ENCODE results near the gene CDH4.
A peak's percentile ranks its signal among the peaks of the same experiment; 100 is the strongest.

The CDH4 gene

GRCh38 chr20:61881416-61881815 is 629.4 kb downstream of the CDH4 start:
- no peak for DNase-seq

DNA sequence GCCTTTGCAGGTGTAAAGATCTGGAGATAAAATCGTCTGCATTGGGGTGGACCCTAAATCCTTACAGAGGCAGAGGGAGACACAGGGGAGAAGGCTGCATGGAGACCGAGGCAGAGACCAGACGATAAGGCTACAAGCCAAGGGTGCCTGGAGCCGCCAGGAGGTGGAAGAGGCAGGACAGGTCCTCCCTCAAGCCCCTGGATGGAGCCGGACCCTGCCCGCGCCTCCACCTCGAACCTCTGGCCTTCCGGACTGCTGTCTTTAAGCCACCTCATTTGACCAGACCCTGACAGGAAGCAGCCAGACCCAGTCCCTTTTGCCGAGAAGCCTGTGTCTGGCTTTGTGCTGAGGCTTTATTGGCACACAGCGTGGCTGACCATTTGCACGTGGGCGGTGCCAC is 629.8 kb downstream of the CDH4 start:
- no peak for DNase-seq

DNA sequence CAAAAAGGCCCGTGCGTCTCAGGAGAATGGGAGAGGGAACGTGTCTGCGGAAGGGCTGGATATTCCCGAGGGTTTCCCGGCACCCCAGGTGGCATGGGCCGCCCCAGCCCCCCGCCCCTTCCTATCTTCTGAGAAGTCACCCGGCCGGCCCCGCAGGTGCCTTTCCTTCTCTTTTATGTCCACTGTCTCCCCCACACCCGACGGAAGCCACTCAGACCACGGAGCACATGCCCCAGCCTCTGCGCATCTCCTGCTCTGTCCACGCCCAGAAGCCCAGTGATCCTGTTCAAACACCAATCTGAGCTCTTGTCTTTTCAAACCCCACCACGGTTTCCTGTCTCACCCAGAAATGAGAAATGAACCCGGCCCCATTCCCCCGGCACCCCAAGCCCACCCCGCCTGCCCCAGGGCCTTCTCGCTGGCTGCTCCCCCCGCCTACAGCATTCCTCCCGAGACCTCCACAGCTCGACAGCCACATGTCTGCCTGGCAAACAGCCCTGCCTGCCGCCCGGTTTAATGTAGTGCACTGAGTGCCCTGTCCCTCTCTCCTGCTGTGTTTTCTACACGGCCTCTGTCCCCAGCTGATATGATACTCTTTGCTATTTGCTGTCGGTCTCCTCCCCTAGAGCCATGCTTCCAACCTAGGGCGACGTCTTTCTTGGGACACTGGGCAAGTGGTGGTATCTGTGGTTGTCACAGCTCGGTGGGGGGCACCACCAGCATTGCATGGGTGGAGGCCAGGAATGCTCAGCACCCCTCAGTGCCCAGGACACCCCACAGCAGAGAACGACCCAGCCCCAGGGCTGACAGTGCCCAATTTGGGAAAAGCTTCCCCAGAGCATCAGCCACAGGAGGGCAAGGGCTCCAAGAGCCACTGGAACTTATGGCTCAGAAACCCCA is 630.9 kb downstream of the CDH4 start:
- DNase-seq: no peak

DNA sequence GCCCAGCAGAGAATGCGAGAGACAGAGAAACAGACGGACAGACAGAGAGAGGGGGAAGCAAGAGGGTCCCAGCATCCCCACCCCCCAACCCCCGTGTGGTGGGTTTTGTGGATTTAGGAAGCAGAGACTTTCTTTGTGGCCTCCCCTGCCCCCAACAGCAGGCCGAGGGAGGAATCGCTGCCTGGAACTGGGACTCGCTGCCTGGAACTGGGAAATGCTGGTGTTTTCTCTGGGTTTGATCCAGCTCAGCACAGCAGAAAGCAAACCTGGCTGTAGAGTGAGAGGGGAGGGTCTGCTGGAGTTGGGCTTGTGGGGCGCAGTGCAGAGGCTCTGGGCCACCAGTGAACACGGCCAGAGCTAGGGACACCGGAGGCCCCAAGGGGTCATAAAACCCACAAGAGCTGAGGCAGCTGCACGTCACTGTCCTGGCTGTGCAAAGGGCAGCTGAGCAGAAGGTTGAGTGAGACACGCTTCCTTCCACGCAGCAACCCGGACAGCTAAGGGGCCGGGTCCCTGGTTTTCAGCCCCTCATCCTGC is 631.9 kb downstream of the CDH4 start:
- DNase-seq: no peak

DNA sequence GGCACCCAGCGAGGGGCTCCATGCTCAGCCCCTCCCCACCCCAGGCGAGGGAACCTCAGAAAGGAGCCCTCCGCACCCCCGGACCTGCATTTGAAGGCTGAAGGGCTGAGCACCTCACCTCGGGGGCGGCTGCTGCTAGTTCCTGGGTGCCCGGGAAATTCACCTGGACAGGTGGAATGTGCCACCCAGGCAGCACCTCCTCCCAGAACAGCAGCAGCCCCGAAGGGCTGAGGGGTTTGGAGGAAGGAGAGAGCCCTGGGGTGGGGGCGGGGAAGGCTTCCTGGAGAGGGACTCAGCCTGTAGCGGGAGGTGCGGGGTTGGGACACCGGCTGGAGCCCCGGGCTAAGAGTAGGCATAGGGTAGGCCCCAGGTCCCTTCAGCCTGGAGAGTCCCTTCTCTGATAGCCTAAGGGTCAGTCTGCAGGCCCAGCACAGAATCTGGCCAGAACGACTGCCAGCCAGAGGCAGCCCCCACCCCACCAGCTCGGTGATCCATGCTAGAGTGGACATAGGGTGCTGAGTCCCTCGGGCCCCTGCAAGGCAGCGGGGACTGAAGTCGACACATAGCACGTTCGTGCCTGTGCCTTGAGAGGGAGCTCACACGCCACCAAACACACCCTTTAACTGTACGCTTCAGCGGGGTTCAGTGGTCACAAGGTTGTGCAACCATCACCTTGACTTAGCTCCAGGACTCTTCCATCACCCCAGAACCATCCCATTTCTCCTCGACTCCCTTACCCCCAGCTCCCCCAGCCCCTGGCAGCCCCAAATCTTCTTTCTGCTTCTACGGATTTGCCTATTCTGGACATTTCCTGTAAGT is 632.7 kb downstream of the CDH4 start:
- DNase-seq: no peak

DNA sequence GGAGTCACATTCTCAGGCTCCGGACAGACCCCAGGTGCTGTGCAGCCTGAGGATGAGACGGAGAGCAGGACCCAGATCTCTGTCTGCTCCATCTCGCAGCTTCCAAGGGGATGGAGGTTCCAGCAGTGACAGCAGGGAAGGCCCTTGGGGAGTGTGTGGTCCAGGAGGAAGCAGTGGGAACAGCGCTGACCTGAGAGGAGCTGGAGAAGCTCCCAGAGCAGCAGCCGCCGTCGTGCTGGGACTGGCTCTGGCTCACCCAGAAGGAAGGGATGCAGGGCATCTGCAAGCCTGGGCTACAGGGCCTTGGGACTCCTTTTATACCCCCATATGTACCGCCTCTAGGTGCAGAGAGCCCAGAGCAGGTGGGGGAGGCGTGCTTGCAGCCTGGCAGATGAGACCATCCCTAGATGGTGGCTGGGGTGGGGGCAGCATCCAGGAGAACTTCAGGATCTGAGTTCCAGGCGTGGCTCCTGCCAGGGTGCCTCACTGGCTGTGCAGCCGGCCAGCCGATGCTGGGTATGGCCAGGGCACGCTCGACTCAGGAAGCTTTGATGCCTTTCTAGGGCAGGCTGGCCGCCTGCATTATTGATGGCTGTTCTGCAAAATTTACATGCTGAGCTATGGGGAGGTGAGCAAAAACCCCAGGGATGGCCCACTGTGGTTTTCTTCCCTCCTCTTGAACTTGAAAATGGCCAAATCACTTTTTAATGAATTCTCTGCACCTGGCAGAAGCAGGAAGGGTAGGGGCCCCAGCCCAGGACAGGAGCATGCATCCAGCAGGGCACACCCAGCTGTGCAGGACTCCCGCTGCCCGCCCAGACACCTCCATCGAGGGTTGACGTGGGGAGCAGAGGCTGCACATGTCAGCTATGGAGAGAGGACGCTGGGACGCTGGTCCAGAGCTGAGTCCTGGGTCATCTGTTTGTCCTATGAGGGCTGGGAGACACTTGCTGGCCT is 634.0 kb downstream of the CDH4 start:
- DNase-seq: no peak

GRCh38 chr20:61886721-61887595 is 634.9 kb downstream of the CDH4 start:
- peak; percentile 26 for DNase-seq

- no peak for DNase-seq
Measured at GRCh38 chr20:61887596-61888093, 635.6 kb downstream of the CDH4 start.

DNA sequence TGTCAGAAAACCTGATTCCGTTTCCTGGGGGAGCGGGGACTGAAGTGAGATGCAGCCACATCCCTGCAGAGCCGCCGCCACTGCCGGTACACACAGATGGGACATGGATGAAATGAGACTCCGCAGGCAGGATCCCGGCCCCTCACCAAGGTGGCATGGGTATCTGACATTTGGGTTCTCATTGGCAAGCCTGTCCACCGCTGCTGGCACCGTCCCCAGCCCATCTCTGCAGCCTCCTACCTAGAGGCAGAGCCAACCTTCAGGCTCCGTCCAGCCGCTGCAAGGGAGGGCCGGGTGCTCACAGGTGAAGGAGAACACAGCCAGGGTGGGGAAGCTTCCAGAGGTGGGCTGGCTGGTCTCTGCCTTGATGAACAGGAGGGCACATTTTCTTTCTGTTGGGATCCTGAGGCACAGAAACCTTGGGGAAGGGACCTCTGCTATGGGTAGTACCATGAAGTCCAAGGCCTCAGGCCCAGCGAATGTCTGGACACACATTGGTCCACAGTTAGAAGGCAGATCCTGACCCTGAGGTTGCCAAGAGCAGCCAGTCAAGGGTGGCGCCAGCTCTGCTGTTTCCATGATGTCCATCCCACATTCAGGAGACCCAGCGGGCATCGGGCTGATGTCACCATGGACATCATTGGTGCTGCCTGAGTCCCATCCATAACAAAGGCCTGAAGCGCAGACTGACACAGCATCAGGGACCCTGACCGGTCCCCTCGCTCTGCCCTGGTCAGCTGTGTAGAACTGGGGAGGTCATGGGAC is 636.2 kb downstream of the CDH4 start:
- DNase-seq: no peak

- DNase-seq: no peak
Measured at GRCh38 chr20:61889659-61890058, 637.6 kb downstream of the CDH4 start.

GRCh38 chr20:61890210-61890609 is 638.1 kb downstream of the CDH4 start:
- no peak for DNase-seq

DNA sequence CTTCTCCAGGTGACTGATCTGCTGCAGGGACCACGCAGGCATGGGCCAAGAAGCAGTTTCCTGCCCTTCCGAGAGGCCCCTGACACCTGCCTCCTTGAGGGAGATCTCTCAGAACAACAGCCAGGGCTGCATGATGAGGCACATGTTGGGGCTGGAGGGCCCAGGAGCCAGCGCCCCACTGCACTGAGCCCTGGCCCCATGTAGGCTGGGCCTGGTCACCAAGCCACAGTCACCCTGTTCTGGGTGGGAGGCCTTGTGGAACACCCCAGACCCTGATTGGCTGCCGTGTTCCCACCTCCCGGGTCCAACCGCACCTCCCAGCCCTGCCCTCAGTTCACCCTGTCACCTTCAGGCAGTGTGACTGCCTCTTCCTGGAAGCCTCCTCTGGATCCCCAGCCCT is 639.4 kb downstream of the CDH4 start:
- DNase-seq: no peak

DNA sequence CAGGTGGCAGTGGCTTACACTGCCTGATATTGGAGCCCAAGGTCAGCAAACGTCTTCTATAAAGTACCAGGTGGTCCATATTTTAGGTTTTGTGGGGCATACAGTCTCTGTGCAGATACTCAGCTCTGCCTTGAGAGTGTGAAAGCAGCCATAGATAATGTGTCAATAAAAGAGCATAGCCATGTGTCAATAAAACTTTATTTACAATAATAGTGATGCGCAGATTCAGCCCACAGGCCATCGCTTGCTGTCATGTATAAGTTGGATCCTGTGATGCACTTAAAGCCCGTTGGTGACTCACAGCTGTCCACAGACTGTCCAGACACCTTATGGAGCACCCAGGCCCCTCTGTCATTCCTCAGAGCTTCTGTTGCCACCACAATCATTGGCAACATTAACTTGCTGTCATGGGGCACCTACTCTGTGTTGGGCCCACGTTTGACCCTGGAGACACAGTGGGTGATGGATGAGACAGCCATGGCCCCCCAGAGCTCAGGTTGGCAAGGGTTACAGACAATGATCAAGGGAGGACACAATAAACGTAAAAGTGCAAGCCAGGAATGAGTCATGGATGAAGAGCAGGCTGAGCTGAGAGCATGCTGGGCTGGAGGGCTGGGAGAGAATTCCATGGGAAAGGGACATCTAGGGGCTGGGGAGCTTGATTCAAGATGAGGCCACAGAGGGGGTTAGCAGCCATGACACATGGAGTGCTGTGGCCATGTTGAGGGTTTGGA is 640.0 kb downstream of the CDH4 start:
- DNase-seq: no peak

DNA sequence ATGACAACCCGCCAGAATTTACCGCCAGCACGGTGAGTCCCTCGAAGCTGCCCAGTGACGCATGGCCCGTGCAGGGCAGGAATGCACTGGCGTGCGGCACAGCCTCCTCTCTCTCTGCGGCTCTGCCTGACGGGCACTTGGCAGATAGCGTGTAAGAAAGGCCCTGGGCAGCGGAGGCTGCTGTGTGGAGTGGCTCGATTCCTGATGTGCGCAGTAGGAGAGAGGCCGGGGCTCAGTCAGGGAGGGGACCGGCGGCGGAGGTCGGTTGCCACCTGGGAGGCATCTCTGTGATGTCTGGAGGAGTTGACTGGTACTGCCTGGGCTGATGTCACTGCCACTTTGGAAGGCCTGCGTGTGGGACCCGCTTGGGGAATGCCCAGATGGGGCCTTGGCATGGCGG is 643.0 kb downstream of the CDH4 start:
- no peak for DNase-seq

GRCh38 chr20:61895686-61896057 is 643.6 kb downstream of the CDH4 start:
- no peak for DNase-seq

DNA sequence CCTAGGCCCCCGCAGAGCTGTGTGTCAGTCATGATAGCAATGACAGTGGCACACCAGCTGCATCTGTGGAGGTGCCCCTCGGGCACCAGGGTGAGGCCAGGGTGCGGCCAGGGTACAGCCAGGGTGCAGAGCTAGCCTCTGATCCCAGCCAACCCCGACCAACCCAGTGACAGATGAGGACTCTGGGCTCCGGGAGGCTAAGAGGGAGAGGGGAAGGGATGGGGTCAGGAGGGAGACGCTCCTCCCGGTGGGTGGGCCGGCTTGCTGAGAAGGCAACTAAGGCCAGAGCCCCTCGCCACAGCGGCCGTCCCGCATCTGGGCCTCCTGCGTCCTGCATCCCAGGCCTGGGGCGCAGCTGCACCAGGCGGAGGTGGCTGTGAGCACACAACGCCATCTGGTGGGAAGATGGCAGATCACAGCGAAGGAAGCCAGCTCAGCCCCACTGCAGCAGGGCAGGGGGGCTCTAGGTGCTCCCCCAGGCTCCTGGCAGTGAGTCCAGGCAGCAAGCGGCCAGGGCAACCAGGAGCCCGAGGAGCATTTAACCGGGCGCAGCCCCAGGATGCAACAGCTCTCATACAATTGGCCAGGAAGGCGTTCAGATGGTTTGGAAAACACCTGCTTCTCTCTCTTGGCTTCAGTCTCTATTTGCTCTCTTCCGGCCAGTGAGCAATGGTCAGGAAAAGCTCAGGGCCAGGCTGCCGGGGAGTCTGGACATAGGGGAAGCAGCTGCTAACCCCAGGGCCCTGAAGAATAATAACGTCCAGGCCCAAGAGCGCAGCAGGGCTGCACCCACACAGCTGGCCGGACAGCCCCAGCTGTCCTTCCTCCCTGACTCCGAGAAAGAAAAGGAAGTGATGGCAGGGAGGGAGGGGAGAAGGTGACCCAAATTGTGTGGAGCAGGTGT is 644.2 kb downstream of the CDH4 start:
- DNase-seq: peak; percentile 15

DNA sequence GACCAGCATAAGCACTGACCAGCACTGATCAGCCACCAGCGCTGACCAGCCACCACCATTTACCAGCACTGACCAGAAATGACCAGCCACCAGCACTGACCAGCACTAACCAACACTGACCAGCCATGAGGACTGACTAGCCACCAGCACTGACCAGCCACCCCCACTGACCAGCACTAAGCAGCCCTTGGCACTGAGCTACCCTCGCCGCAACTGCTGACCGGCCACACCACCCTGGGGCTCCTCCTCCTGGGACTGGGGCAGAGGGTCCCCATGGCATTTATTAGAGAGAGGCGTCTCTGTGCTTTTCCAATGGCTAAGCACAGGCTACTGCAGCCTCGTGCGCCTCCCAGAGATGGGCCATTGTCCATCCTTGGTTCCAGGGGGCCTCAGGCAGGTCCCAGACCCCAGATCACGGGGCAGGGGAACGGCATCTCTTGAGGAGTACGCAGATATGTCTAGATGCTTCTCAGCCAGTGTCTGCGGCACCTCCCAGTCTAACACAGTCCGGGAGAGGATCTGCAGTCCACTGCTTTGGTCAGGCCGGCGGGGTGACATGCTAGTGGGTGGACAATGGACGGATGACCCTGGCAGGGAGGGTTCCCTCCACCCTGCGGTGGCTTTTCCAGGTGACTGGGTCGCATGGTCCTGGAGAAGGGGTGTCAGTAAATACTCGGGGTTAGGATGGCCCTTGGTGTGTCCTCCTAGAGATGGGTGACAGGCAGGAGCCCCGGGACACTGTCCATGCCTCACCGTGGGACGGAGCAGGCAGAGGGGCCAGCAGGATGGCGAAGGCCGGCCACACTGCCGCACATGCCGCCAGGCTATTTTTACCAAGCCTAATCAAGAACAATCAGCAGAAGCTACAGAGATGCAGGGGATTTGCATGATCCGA is 645.6 kb downstream of the CDH4 start:
- DNase-seq: no peak

DNA sequence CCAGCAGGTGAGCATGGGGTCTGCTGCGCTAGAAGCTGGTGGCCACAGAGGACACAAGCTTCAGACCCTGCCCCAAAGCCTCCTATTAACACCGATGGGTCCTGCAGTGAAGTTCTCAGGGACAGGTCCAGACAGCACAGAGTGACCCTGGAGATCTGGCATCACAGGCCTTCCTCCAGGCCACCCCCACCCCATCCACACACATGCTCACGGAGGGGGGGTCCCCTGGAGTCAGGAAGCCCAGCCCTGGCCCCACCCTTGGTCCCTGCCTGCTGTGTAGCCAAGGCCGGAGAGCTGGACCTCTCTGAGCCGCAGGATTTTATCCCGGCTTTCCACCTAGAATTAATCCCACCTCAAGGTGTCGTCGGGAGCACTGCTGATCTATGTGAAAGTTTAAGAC is 646.3 kb downstream of the CDH4 start:
- no peak for DNase-seq

All from NCI-H748 treated with DMSO at 0.1 percent for 48 hours (cell line).